ENCODE results near the gene CETN1.

GRCh38 chr18:596288-596881 lies 16.2 kb downstream of the CETN1 start:
- TF ChIP-seq CTCF (IDR thresholded peaks at IDR 0.05): no peak
- TF ChIP-seq EZH2 (IDR thresholded peaks at IDR 0.05; ENCODE audit: borderline replicate concordance, insufficient read depth, low read depth, low read length, poor library complexity, severe bottlenecking): no peak
